Epithelial cell of proximal tubule (primary cell): ENCODE results near the gene TMEM94. TPM values are rescaled to one million over a fixed set of nuclear protein-coding genes. Genes with fewer than 3 reads are reported as not detected.
"Not testable (repeated sequence)": the region's sequence is repeated elsewhere in the genome, so short reads cannot be mapped to it uniquely, and the experiment has no call there.

Experiments
- DNase-seq: peaks from one replicate; pipeline ENCODE4 v3.0.0-alpha.2; 2011; ENCODE audit warnings: low read depth
- H3K4me3 ChIP-seq: 2 replicates; pipeline ENCODE4 v1.5.1; 2011; ENCODE audit warnings: low read depth, mild to moderate bottlenecking, low read length
- total RNA-seq: library from RNA; depleted of rRNA; stranded (reverse); fragments of >200 nt; gene quantifications from 2 replicates; pipeline ENCODE4 v1.2.3, GENCODE V29; 2015
- TF ChIP-seq, protein P1 (sequence below): conservative IDR thresholded peaks from 2 replicates; pipeline ENCODE4 v1.5.1; 2012; ENCODE audit warnings: low read depth, mild to moderate bottlenecking, low read length

TMEM94 gene
- total RNA-seq, 1 donor from 2014 or later: 65.3 TPM

DNA sequence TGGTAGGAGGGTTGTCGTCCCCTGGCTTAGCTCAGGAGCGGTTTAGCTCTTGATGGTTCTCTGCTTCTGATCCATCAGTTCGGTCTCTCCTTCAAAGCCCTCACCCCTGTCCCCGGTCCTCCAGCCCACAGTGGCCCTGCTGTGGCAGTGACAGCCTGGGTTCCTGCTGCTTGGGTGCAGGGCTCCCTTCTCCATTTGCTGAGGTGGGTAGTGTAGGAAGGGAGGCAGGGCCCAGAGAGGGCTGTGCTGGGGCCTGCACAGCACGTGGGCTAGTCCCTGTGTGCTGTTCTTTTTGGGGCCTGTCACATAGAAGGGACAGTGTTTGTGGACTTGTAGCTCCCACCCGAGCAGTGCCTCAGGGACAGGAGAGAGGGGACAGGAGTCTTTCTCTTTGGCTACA is 18.3 kb downstream of the TMEM94 start:
- DNase-seq: no peak
- TF ChIP-seq, protein P1, sequence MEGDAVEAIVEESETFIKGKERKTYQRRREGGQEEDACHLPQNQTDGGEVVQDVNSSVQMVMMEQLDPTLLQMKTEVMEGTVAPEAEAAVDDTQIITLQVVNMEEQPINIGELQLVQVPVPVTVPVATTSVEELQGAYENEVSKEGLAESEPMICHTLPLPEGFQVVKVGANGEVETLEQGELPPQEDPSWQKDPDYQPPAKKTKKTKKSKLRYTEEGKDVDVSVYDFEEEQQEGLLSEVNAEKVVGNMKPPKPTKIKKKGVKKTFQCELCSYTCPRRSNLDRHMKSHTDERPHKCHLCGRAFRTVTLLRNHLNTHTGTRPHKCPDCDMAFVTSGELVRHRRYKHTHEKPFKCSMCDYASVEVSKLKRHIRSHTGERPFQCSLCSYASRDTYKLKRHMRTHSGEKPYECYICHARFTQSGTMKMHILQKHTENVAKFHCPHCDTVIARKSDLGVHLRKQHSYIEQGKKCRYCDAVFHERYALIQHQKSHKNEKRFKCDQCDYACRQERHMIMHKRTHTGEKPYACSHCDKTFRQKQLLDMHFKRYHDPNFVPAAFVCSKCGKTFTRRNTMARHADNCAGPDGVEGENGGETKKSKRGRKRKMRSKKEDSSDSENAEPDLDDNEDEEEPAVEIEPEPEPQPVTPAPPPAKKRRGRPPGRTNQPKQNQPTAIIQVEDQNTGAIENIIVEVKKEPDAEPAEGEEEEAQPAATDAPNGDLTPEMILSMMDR: no peak
- no peak overlapping the region for H3K4me3 ChIP-seq

DNA sequence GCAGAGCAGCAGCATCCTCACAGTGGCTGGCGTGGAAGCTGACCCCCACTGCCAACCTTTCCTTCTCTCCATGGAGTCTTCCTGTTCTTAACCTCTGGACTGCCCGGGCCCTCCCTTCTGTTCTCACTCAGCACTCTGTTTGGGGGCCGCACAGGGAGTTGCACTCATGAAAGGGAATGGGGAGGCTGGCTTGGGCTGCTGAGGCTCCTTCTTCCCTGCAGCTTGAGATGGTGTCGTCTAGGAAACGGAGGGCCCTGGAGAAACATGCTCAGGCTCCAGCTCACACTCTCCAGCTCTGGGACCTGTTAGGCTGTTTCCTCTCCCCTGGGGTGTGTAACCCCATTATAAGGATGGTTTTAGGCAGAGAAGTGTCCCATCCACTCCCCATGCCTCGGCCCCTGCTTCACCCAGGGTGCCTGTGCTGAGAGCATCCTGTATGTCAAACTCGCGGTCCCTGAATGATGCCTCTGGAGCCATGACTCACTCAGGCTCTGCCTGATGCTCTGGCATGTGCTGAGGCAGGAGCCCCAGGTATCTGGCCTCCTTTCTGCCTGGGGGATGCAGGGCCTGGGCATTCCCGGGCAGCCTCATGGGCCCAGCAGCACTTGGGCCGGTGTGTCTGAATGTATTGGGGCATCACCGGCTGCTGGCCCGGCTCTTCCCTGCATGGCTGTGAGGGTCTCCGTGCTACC is 18.9 kb downstream of the TMEM94 start:
- no peak for DNase-seq
- H3K4me3 ChIP-seq: no peak overlapping the region
- TF ChIP-seq, protein P1: no peak

DNA sequence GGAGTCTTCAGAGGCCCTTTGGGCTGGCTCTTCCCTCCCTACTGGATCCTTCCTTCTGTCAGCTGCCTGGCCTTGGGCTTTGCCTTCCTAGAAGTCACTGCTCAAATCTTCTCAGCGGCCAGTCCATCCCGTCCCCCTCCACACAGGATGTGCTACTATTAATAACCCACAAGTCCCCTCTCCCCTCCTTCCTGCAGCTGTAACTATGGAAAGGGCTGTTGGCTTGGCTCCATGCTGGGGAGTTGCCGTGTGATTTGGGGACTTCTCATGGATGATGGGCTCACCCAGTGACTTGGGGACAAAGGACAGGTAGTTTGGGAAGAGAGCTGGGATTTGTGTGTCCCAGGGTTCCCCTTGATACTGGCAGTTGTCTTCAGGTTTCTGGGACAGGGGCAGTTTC is 19.4 kb downstream of the TMEM94 start:
- no peak for DNase-seq
- TF ChIP-seq, protein P1: no peak
- H3K4me3 ChIP-seq: no peak overlapping the region

DNA sequence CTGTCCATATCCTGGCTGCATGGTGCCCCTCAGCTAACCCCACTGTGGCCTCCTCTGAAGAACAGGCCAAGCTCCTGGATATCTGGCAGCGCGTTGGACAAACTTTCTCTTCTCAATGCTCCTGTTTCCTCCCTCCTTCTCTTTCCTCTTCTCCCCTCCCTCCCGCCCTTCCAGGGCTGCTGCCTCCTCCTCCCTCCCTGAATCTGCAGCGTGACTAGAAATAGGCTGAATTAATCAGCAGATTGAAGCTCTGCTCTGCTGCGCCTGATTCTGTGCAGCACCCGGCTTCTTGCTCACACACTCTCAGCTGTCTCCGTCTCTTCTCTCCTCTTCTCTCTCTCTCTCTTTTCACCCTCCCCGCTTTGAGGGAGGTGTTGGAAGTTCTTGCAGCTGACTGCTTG is 19.8 kb downstream of the TMEM94 start:
- H3K4me3 ChIP-seq: no peak overlapping the region
- no peak for DNase-seq
- TF ChIP-seq, protein P1: no peak

DNA sequence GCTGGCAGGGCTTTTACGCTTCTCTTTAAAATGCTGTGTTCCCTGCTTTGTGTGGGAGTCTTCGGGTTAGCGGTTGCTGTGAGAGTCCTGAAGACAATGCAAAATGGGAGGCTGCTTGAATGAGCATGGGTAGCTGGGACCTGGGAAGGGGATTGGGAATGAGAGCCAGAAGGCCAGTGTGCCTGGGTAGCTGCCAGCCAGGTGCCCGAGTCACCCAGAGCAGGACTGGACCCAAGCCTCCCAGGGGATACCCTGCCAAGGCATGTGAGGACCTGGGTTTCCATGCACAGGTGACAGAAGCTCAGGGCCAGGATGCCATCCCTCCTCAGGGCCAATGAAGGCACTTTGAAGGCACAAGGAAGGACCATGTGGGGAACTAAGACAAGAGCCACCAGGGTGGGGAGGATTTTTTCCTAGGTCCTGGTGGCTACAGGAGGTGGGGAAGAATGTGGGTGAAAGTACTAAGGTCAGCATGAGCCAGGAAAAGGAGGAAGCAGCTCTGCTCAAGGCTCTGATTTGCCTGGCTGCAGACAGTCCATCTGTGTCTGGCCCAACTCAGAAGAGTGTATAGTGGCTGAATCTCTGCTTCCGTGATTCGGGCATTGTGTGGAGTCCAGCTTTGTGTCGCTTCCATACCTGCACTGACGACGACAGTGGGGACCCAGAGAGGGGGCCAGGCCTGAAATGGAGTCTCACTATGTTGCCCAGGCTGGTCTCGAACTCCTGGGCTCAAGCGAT is 20.5 kb downstream of the TMEM94 start:
- no peak overlapping the region for H3K4me3 ChIP-seq
- no peak for DNase-seq
- TF ChIP-seq, protein P1: no peak

DNA sequence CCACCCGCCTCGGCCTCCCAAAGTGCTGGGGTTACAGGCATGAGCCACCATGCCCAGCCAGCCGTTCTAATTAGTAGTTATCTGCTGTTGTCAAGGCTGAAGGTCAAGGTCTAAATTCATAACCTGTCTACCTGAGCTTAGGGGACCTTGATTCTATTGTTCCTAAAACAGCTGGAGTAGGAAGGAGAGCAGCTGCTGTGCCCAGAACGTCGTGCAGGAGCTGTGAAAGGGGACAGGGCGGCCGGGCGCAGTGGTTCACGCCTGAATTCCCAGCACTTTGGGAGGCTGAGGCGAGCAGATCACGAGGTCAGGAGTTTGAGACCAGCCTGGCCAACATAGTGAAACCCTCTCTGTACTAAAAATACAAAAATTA is 21.0 kb downstream of the TMEM94 start:
- H3K4me3 ChIP-seq, DNase-seq: not testable (repeated sequence)

DNA sequence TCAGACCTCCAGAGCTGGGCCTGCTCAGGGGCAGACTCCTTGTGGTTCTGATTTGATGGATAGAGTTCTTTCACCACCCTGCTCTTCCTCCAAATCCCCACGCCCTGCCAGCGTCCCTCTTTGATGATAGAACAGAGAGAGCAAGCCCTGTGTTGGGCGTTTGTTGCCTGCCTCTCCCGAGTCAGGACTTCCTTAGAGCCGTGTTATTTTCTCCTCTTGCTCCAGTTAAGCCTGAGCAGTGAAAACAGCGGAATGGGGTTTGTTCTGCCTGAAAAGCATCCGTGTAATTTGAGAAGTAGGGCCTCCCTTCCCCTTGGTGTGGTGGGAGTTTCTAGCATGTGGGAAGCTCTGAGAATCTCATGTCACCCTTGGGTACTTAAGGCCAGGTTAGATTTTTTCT is 22.1 kb downstream of the TMEM94 start:
- DNase-seq: no peak
- H3K4me3 ChIP-seq: no peak overlapping the region
- TF ChIP-seq, protein P1: no peak
